Measurements from ENCODE around the gene C3orf80.

C3orf80 gene

DNA sequence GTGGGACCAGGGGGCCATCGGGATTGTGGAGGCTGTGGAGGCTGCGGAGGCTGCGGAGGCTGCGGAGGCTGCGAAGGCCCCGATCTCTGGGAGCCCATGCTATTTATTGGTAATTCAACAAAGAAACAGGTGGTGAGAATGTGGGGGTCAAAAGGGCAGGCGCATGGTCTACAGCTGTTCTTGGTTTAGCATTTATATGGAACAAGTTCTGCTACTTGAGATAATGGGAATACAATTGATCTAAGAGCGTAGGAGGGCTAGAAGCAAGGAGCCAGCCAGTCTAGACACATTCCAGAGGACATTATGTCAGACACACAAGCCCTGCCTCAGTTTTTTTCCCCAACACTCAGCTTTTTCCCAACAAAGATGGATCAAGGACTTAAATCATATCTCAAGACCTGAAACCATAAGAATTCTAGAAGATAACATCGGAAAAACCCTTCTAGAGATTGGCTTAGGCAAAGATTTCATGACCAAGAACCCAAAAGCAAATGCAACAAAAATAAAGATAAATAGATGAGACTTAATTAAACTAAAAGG is 20.1 kb downstream of the C3orf80 start:
- no peaks in the 10 kb centered on the region for H3K27me3 ChIP-seq (replicated peaks in 2 of 5; ENCODE audit: control insufficient read depth in 4 of 5, insufficient read depth in 5 of 5, low read length in 4 of 5)
- H3K27ac ChIP-seq (ENCODE audit: insufficient read depth in 1 of 2, low read depth in 1 of 2, low read length in 2 of 2, poor library complexity in 1 of 2, severe bottlenecking in 2 of 2): no peak overlapping the region
- H3K36me3 ChIP-seq (ENCODE audit: control insufficient read depth in 4 of 4, insufficient read depth in 4 of 4, low read length in 3 of 4): no peaks in the 10 kb centered on the region
- CTCF ChIA-PET: no interaction called here
- H3K4me1 ChIP-seq (ENCODE audit: control extremely low read depth in 1 of 4, control insufficient read depth in 4 of 4, insufficient read depth in 4 of 4, low read length in 3 of 4): no peaks in the 10 kb centered on the region
- H3K4me3 ChIP-seq (ENCODE audit: control insufficient read depth in 1 of 7, extremely low read depth in 1 of 7, insufficient read depth in 4 of 7, low read depth in 2 of 7, low read length in 6 of 7): no peak overlapping the region
- H3K9me3 ChIP-seq (ENCODE audit: control extremely low read depth in 1 of 5, control insufficient read depth in 4 of 5, insufficient read depth in 2 of 5, low read depth in 1 of 5, low read length in 4 of 5): peaks cover 0 to 13% (median 2%) of the 10 kb centered on the region in 5 experiments
- DNase-seq: no peak
- POLR2A ChIA-PET: no interaction called here
- WGBS (ENCODE audit: insufficient coverage): 98% methylated on average over 8 of the region's 9 CpGs

DNA sequence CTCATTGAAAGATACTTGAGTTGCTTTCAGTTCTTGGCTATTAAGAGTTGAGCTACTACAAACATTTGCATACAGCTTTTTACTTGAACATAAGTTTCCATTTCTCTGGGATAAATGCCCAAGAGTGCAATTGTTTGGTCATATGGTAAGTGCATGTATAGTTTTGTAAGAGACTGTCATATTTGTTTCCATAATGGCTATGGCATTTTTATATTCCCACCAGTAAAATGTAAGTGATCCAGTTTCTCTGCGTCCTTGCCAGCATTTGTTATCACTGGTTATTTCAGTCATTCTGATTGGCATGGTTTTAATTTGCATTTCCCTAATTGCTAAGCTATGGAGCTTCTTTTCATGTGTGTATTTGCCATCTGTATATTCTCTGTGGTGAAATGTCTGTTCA is 22.5 kb downstream of the C3orf80 start:
- no CpG with 5 or more reads among the region's 1 CpG for WGBS (ENCODE audit: insufficient coverage)
- ChIA-PET POLR2A (no interaction called here), CTCF (interaction anchor here (1.9 kb wide), 1 partner anchor 11 kb away, joined by 6 read pairs; no protein-coding TSS in a partner anchor)
- no peak overlapping the region for H3K4me3 ChIP-seq (ENCODE audit: control insufficient read depth in 1 of 7, extremely low read depth in 1 of 7, insufficient read depth in 4 of 7, low read depth in 2 of 7, low read length in 6 of 7)
- H3K27ac ChIP-seq (ENCODE audit: insufficient read depth in 1 of 2, low read depth in 1 of 2, low read length in 2 of 2, poor library complexity in 1 of 2, severe bottlenecking in 2 of 2): no peak overlapping the region
- no peak for DNase-seq
- H3K27me3 ChIP-seq (replicated peaks in 2 of 5; ENCODE audit: control insufficient read depth in 4 of 5, insufficient read depth in 5 of 5, low read length in 4 of 5): no peaks in the 10 kb centered on the region
- no peaks in the 10 kb centered on the region for H3K4me1 ChIP-seq (ENCODE audit: control extremely low read depth in 1 of 4, control insufficient read depth in 4 of 4, insufficient read depth in 4 of 4, low read length in 3 of 4)
- no peaks in the 10 kb centered on the region for H3K36me3 ChIP-seq (ENCODE audit: control insufficient read depth in 4 of 4, insufficient read depth in 4 of 4, low read length in 3 of 4)
- H3K9me3 ChIP-seq (ENCODE audit: control extremely low read depth in 1 of 5, control insufficient read depth in 4 of 5, insufficient read depth in 2 of 5, low read depth in 1 of 5, low read length in 4 of 5): peaks cover 0 to 9% (median 2%) of the 10 kb centered on the region in 5 experiments

DNA sequence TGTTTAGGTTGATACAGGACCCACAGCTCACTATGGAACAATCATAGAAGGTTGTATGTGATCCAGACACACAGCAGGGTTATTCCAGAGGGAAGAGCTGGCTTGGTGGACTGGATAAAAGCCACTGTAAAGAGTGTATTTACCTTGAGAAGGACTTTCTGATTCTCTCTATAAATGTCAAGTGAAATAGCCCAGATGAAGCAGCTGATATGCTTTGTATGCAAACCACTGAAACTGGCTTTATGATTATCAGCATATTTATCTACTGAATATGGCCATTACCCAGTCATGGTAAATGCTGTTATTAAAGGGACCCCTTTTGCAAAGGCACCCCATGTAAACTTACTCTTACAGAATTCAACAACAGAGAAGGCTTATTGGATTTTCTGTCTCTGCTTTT is 28.1 kb downstream of the C3orf80 start:
- no peaks in the 10 kb centered on the region for H3K9me3 ChIP-seq (ENCODE audit: control extremely low read depth in 1 of 5, control insufficient read depth in 4 of 5, insufficient read depth in 2 of 5, low read depth in 1 of 5, low read length in 4 of 5)
- no peak overlapping the region for H3K4me3 ChIP-seq (ENCODE audit: control insufficient read depth in 1 of 7, extremely low read depth in 1 of 7, insufficient read depth in 4 of 7, low read depth in 2 of 7, low read length in 6 of 7)
- ChIA-PET POLR2A (no interaction called here), CTCF (interaction anchor here (1.0 kb wide), 1 partner anchor 14 kb away, joined by 3 read pairs; no protein-coding TSS in a partner anchor)
- DNase-seq: no peak
- no peaks in the 10 kb centered on the region for H3K27me3 ChIP-seq (replicated peaks in 2 of 5; ENCODE audit: control insufficient read depth in 4 of 5, insufficient read depth in 5 of 5, low read length in 4 of 5)
- H3K4me1 ChIP-seq (ENCODE audit: control extremely low read depth in 1 of 4, control insufficient read depth in 4 of 4, insufficient read depth in 4 of 4, low read length in 3 of 4): no peaks in the 10 kb centered on the region
- no peak overlapping the region for H3K27ac ChIP-seq (ENCODE audit: insufficient read depth in 1 of 2, low read depth in 1 of 2, low read length in 2 of 2, poor library complexity in 1 of 2, severe bottlenecking in 2 of 2)
- peaks cover 0 to under 1% (median 0%) of the 10 kb centered on the region in 4 experiments for H3K36me3 ChIP-seq (ENCODE audit: control insufficient read depth in 4 of 4, insufficient read depth in 4 of 4, low read length in 3 of 4)

DNA sequence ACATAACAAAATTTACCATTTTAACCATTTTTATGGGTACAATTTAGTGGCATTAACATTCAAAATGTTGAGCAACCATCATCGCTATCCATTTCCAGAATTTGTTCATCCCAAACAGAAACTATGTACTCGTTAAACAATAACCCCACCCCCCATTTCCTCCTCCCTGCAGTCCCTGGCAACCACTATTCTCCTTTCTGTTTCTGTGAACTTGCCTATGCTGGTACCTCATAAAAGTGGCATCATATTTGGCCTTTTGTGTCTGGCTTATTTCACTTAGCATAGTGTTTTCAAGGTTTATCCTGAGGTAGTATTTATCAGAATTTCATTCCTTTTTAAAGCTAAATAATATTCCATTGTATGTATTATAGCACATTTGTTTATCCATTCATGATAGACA is 32.4 kb downstream of the C3orf80 start:
- Histone ChIP-seq H3K4me3 (ENCODE audit: control insufficient read depth in 1 of 7, extremely low read depth in 1 of 7, insufficient read depth in 4 of 7, low read depth in 2 of 7, low read length in 6 of 7) (no peak overlapping the region), H3K27ac (ENCODE audit: insufficient read depth in 1 of 2, low read depth in 1 of 2, low read length in 2 of 2, poor library complexity in 1 of 2, severe bottlenecking in 2 of 2) (no peak overlapping the region), H3K36me3 (ENCODE audit: control insufficient read depth in 4 of 4, insufficient read depth in 4 of 4, low read length in 3 of 4) (peaks cover 0 to 3% (median 0%) of the 10 kb centered on the region in 4 experiments), H3K9me3 (ENCODE audit: control extremely low read depth in 1 of 5, control insufficient read depth in 4 of 5, insufficient read depth in 2 of 5, low read depth in 1 of 5, low read length in 4 of 5) (no peaks in the 10 kb centered on the region), H3K4me1 (ENCODE audit: control extremely low read depth in 1 of 4, control insufficient read depth in 4 of 4, insufficient read depth in 4 of 4, low read length in 3 of 4) (peaks cover 0 to 5% (median 0%) of the 10 kb centered on the region in 4 experiments), H3K27me3 (replicated peaks in 2 of 5; ENCODE audit: control insufficient read depth in 4 of 5, insufficient read depth in 5 of 5, low read length in 4 of 5) (no peaks in the 10 kb centered on the region)
- POLR2A ChIA-PET: no interaction called here
- DNase-seq: no peak
- CTCF ChIA-PET: no interaction called here
- WGBS (ENCODE audit: insufficient coverage): 80% methylated on average over 2 of the region's 2 CpGs

DNA sequence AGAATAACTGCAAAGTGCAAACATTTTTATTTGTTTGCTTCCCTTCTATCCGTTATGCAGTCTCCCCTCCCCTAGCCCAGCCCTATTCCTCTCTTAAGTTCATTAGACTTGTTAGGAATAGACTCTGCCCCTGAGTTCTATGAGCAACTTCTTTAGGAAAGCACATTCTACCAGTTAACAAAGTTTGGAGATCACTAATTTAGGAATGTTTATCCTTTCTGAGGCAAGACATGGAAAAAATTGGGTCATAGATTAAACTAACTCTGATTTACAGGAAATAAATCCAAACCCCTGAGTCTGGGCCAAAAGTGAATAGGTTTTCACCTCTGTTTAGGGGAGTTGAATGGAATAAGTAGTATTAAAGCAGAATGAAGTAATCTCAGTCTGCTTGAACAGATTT is 34.4 kb downstream of the C3orf80 start:
- Histone ChIP-seq H3K4me3 (ENCODE audit: control insufficient read depth in 1 of 7, extremely low read depth in 1 of 7, insufficient read depth in 4 of 7, low read depth in 2 of 7, low read length in 6 of 7) (no peak overlapping the region), H3K27me3 (replicated peaks in 2 of 5; ENCODE audit: control insufficient read depth in 4 of 5, insufficient read depth in 5 of 5, low read length in 4 of 5) (no peaks in the 10 kb centered on the region), H3K27ac (ENCODE audit: insufficient read depth in 1 of 2, low read depth in 1 of 2, low read length in 2 of 2, poor library complexity in 1 of 2, severe bottlenecking in 2 of 2) (no peak overlapping the region), H3K36me3 (ENCODE audit: control insufficient read depth in 4 of 4, insufficient read depth in 4 of 4, low read length in 3 of 4) (peaks cover 0 to 3% (median 0%) of the 10 kb centered on the region in 4 experiments), H3K9me3 (ENCODE audit: control extremely low read depth in 1 of 5, control insufficient read depth in 4 of 5, insufficient read depth in 2 of 5, low read depth in 1 of 5, low read length in 4 of 5) (no peaks in the 10 kb centered on the region), H3K4me1 (ENCODE audit: control extremely low read depth in 1 of 4, control insufficient read depth in 4 of 4, insufficient read depth in 4 of 4, low read length in 3 of 4) (peaks cover 0 to 5% (median 0%) of the 10 kb centered on the region in 4 experiments)
- POLR2A ChIA-PET: no interaction called here
- CTCF ChIA-PET: no interaction called here
- no peak for DNase-seq
- 100% methylated on average over 1 of the region's 1 CpG for WGBS (ENCODE audit: insufficient coverage)

DNA sequence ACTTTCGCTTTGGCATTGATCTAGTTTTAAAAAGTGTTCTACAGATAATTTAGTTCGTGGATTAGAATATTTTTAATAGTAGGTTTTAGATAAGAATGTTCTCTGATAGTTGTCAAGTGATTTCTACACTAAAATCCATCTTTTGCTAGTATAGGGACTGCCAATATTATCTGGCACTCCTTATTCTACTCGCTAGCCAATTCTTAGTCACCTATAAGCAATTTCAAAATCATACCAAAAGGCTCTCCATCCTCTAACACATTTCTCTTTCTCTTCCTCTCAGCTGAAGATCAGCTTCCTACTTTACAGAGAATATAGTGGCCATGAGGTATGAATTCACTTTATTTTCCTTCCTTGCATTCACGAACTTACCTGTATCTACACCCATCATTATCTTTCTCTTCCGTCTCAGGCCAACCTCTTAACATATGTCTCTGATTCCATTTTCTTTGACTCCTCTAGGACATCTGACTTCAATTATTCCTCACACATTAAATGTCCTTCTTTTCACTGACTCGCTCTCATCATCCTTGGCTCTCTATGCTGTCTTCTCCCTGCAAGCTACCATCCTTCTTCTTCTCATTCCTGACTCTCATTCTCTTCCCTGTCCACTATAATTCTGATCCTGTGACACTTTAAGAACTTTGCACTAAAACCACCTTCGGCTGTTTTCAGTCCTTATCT is 35.5 kb downstream of the C3orf80 start:
- WGBS (ENCODE audit: insufficient coverage): 88% methylated on average over 4 of the region's 7 CpGs
- Histone ChIP-seq H3K27me3 (replicated peaks in 2 of 5; ENCODE audit: control insufficient read depth in 4 of 5, insufficient read depth in 5 of 5, low read length in 4 of 5) (no peaks in the 10 kb centered on the region), H3K27ac (ENCODE audit: insufficient read depth in 1 of 2, low read depth in 1 of 2, low read length in 2 of 2, poor library complexity in 1 of 2, severe bottlenecking in 2 of 2) (no peak overlapping the region), H3K36me3 (ENCODE audit: control insufficient read depth in 4 of 4, insufficient read depth in 4 of 4, low read length in 3 of 4) (peaks cover 0 to 3% (median 0%) of the 10 kb centered on the region in 4 experiments), H3K4me3 (ENCODE audit: control insufficient read depth in 1 of 7, extremely low read depth in 1 of 7, insufficient read depth in 4 of 7, low read depth in 2 of 7, low read length in 6 of 7) (peak overlapping the region in 2 of 7 experiments; percentile 57 to 69), H3K9me3 (ENCODE audit: control extremely low read depth in 1 of 5, control insufficient read depth in 4 of 5, insufficient read depth in 2 of 5, low read depth in 1 of 5, low read length in 4 of 5) (no peaks in the 10 kb centered on the region), H3K4me1 (ENCODE audit: control extremely low read depth in 1 of 4, control insufficient read depth in 4 of 4, insufficient read depth in 4 of 4, low read length in 3 of 4) (peaks cover 0 to 5% (median 0%) of the 10 kb centered on the region in 4 experiments)
- ChIA-PET POLR2A (no interaction called here), CTCF (interaction anchor here (0.6 to 1.5 kb wide), 2 partner anchors 88 to 98 kb away, joined by 3 read pairs; no protein-coding TSS in a partner anchor)
- DNase-seq: peak in 1 of 3 donors; percentile 13

- Histone ChIP-seq H3K4me3 (ENCODE audit: control insufficient read depth in 1 of 7, extremely low read depth in 1 of 7, insufficient read depth in 4 of 7, low read depth in 2 of 7, low read length in 6 of 7) (no peak overlapping the region), H3K4me1 (ENCODE audit: control extremely low read depth in 1 of 4, control insufficient read depth in 4 of 4, insufficient read depth in 4 of 4, low read length in 3 of 4) (peaks cover 0 to 5% (median 0%) of the 10 kb centered on the region in 4 experiments), H3K36me3 (ENCODE audit: control insufficient read depth in 4 of 4, insufficient read depth in 4 of 4, low read length in 3 of 4) (peaks cover 0 to 6% (median 3%) of the 10 kb centered on the region in 4 experiments), H3K27ac (ENCODE audit: insufficient read depth in 1 of 2, low read depth in 1 of 2, low read length in 2 of 2, poor library complexity in 1 of 2, severe bottlenecking in 2 of 2) (no peak overlapping the region), H3K9me3 (ENCODE audit: control extremely low read depth in 1 of 5, control insufficient read depth in 4 of 5, insufficient read depth in 2 of 5, low read depth in 1 of 5, low read length in 4 of 5) (no peaks in the 10 kb centered on the region), H3K27me3 (replicated peaks in 2 of 5; ENCODE audit: control insufficient read depth in 4 of 5, insufficient read depth in 5 of 5, low read length in 4 of 5) (no peaks in the 10 kb centered on the region)
- WGBS (ENCODE audit: insufficient coverage): no CpG with 5 or more reads among the region's 2 CpGs
- ChIA-PET CTCF (no interaction called here), POLR2A (no interaction called here)
- no peak for DNase-seq
Observed at GRCh38 chr3:160265088-160265487, 39.9 kb downstream of the C3orf80 start.
